Measurements from ENCODE around the gene STRIP1.

- no peak for TF ChIP-seq NFYB (IDR thresholded peaks at IDR 0.05; ENCODE audit: insufficient read depth, low read depth, low read length)
- TF ChIP-seq, protein P1, sequence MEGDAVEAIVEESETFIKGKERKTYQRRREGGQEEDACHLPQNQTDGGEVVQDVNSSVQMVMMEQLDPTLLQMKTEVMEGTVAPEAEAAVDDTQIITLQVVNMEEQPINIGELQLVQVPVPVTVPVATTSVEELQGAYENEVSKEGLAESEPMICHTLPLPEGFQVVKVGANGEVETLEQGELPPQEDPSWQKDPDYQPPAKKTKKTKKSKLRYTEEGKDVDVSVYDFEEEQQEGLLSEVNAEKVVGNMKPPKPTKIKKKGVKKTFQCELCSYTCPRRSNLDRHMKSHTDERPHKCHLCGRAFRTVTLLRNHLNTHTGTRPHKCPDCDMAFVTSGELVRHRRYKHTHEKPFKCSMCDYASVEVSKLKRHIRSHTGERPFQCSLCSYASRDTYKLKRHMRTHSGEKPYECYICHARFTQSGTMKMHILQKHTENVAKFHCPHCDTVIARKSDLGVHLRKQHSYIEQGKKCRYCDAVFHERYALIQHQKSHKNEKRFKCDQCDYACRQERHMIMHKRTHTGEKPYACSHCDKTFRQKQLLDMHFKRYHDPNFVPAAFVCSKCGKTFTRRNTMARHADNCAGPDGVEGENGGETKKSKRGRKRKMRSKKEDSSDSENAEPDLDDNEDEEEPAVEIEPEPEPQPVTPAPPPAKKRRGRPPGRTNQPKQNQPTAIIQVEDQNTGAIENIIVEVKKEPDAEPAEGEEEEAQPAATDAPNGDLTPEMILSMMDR (IDR thresholded peaks at IDR 0.05 in 2 of 3, conservative IDR thresholded peaks at IDR 0.05 in 1 of 3; ENCODE audit: control insufficient read depth in 2 of 3, extremely low read depth in 1 of 3, insufficient read depth in 1 of 3, low read depth in 3 of 3, low read length in 3 of 3) = no peak
- no peak for TF ChIP-seq ETV6 (conservative IDR thresholded peaks at IDR 0.05 in 1 of 2, IDR thresholded peaks at IDR 0.05 in 1 of 2; ENCODE audit: borderline replicate concordance in 1 of 2, low read depth in 1 of 2)
- no peak for TF ChIP-seq POLR2AphosphoS5 (IDR thresholded peaks at IDR 0.05; ENCODE audit: low read length)
- TF ChIP-seq, protein P2, sequence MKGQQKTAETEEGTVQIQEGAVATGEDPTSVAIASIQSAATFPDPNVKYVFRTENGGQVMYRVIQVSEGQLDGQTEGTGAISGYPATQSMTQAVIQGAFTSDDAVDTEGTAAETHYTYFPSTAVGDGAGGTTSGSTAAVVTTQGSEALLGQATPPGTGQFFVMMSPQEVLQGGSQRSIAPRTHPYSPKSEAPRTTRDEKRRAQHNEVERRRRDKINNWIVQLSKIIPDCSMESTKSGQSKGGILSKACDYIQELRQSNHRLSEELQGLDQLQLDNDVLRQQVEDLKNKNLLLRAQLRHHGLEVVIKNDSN (IDR thresholded peaks at IDR 0.05; ENCODE audit: borderline replicate concordance, extremely low read length, insufficient read depth, low read depth, low read length) = no peak
- no peak for TF ChIP-seq MXI1 (IDR thresholded peaks at IDR 0.05; ENCODE audit: low read depth, low read length)
Measured at GRCh38 chr1:110064576-110065337, 30.3 kb downstream of the STRIP1 start.
